Measurements from ENCODE around the gene PCMT1. TPM values are rescaled to one million over a fixed set of nuclear protein-coding genes. Genes with fewer than 3 reads are reported as not detected.

PCMT1 gene
- polyA plus RNA-seq, 2 of the 4 experiments (the other 2 are of a cell fraction), result 92.4 to 99.3 TPM

GRCh38 chr6:149834513-149835481 lies 85.3 kb downstream of the PCMT1 start (continued):
- TF ChIP-seq, protein P1, sequence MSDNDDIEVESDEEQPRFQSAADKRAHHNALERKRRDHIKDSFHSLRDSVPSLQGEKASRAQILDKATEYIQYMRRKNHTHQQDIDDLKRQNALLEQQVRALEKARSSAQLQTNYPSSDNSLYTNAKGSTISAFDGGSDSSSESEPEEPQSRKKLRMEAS (IDR thresholded peaks at IDR 0.05), result no peak
- TF ChIP-seq ATOH8 (CRISPR knock-in tag; IDR thresholded peaks at IDR 0.05; ENCODE audit: low read depth), result no peak
- TF ChIP-seq ZC3H11A (IDR thresholded peaks at IDR 0.05), result no peak
- no peak for TF ChIP-seq MYC (IDR thresholded peaks at IDR 0.05; ENCODE audit: borderline replicate concordance, low read length)
- TF ChIP-seq CTCF (IDR thresholded peaks at IDR 0.05), result peak; percentile 82
- peak; percentile 84 to 85 for TF ChIP-seq RAD21 (conservative IDR thresholded peaks at IDR 0.05 in 1 of 2, IDR thresholded peaks at IDR 0.05 in 1 of 2)

GRCh38 chr6:149840345-149841075 lies 91.0 kb downstream of the PCMT1 start:
- WGBS (ENCODE audit: missing lambda C conversion rate), result 3% methylated on average over 8 of the region's 8 CpGs
- POLR2A ChIA-PET, result interaction anchor here (1.8 kb wide), 1 partner anchor 24 kb away, joined by 6 read pairs; the partner anchor contains the start of gene LRP11
- Histone ChIP-seq H3K9me3 (no peaks in the 10 kb centered on the region), H3K4me2 (peak overlapping the region; percentile 67), H3K27ac (peak overlapping the region; percentile 48 to 73; a peak in 4 of 6 replicates), H3K4me3 (no peak overlapping the region), H3K4me1 (peaks cover 42% of the 10 kb centered on the region)
- DNase-seq (ENCODE audit: low read depth in 1 of 2, low spot score in 1 of 2) (peak; percentile 76 to 89), ATAC-seq (peak; percentile 96 to 97), FAIRE-seq (no peak)
- TF ChIP-seq GATA3 (IDR thresholded peaks at IDR 0.05; ENCODE audit: borderline replicate concordance) (no peak), SMC3 (IDR thresholded peaks at IDR 0.05) (peak; percentile 75), NFE2L2 (conservative IDR thresholded peaks at IDR 0.05; ENCODE audit: low read length) (no peak), RAD21 (conservative IDR thresholded peaks at IDR 0.05 in 1 of 2, IDR thresholded peaks at IDR 0.05 in 1 of 2) (peak; percentile 71 to 74), CTCF (IDR thresholded peaks at IDR 0.05) (peak; percentile 62)
- CTCF ChIA-PET, result interaction anchor here (0.6 to 3.7 kb wide), 33 partner anchors 10 to 270 kb away, joined by 3 to 45 read pairs (median 4); partner anchors contain the start of genes RAET1E and RAET1G

DNA sequence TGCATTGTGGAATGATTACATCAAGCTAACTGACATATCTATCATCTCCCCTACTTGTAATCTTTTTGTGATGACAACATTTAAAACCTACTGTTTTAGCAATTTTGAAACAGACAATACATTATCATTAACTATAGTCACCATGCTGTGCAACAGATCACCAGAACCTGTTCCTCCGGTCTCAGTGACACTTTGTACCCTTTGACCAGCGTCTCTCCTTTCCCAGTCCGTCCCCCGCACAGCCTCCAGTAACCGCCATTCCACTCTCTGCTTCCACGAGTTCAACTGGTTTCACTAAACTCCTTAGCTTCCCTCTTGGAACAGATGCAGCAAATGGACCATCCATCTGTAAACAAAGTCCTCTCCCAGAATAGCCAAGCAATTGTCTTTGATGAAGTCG lies 92.8 kb downstream of the PCMT1 start:
- WGBS (ENCODE audit: missing lambda C conversion rate), result 96% methylated on average over 7 of the region's 7 CpGs
- no peak overlapping the region for H3K4me3 ChIP-seq
- CTCF ChIA-PET, result interaction anchor here (0.8 to 2.1 kb wide), 3 partner anchors 8 to 72 kb away, joined by 3 to 10 read pairs (median 6); no protein-coding TSS in a partner anchor
- no peaks in the 10 kb centered on the region for H3K9me3 ChIP-seq
- TF ChIP-seq MYC (IDR thresholded peaks at IDR 0.05; ENCODE audit: borderline replicate concordance, low read length) (no peak), ZSCAN20 (CRISPR knock-in tag; IDR thresholded peaks at IDR 0.05) (no peak), EP300 (IDR thresholded peaks at IDR 0.05) (no peak), RCOR1 (IDR thresholded peaks at IDR 0.05; ENCODE audit: low read depth, low read length) (no peak), FOSL2 (IDR thresholded peaks at IDR 0.05) (no peak), FOSL2 (CRISPR knock-in tag; IDR thresholded peaks at IDR 0.05) (no peak), NPAS2 (CRISPR knock-in tag; IDR thresholded peaks at IDR 0.05; ENCODE audit: borderline replicate concordance) (no peak), CEBPB (IDR thresholded peaks at IDR 0.05) (no peak), HOXB13 (CRISPR knock-in tag; IDR thresholded peaks at IDR 0.05; ENCODE audit: low read depth) (no peak)
- POLR2A ChIA-PET, result no interaction called here
- no peak overlapping the region for H3K27ac ChIP-seq
- peaks cover 61% of the 10 kb centered on the region for H3K4me1 ChIP-seq
- FAIRE-seq (no peak), DNase-seq (ENCODE audit: low read depth in 1 of 2, low spot score in 1 of 2) (no peak), ATAC-seq (no peak)
- no peak overlapping the region for H3K4me2 ChIP-seq
